Type B pancreatic cell (in vitro differentiated cells): ENCODE measurements around the gene ANKRD13D. TPM values are rescaled to one million over a fixed set of nuclear protein-coding genes. Genes with fewer than 3 reads are reported as not detected.

Experiments
- DNase-seq: peaks from one replicate; pipeline ENCODE4 v3.0.0; 2021; ENCODE audit warnings: mixed read lengths; ENCODE audit not compliant: unreplicated experiment; ENCODE audit errors: extremely low spot score
- H3K27ac Mint-ChIP-seq: 2 replicates; pipeline ENCODE4 v1.8.0; 2021; ENCODE audit warnings: mild to moderate bottlenecking, mixed read lengths
- H3K27me3 Mint-ChIP-seq: 2 replicates; pipeline ENCODE4 v1.8.0; 2021; ENCODE audit warnings: mixed read lengths
- H3K36me3 Mint-ChIP-seq: 2 replicates; pipeline ENCODE4 v1.8.0; 2021; ENCODE audit warnings: mixed read lengths
- H3K4me1 Mint-ChIP-seq: one replicate; pipeline ENCODE4 v1.8.0; 2021; ENCODE audit warnings: mixed read lengths; ENCODE audit not compliant: unreplicated experiment
- H3K4me3 Mint-ChIP-seq: 2 replicates; pipeline ENCODE4 v1.8.0; 2021; ENCODE audit warnings: mild to moderate bottlenecking, mixed read lengths
- H3K9me3 Mint-ChIP-seq: 2 replicates; pipeline ENCODE4 v1.8.0; 2021; ENCODE audit warnings: mixed read lengths
- CTCF ChIP-seq: fragments of 200-600 bp; sonication (generic); conservative IDR thresholded peaks from 2 replicates; pipeline ENCODE4 v1.5.0; 2021; ENCODE audit warnings: antibody characterized with exemption, mild to moderate bottlenecking
- total RNA-seq: library from RNA; stranded (reverse); gene quantifications from 2 replicates; pipeline ENCODE4 v1.2.1, GENCODE V29; 2021; ENCODE audit warnings: low replicate concordance

ANKRD13D gene
- total RNA-seq, 1 donor from 2014 or later: 70.5 TPM

GRCh38 chr11:67266449-67267187, 22.5 kb upstream of the ANKRD13D start, which contains the start of gene GRK2:
TSS of gene GRK2 (plus strand) at chr11:67266473. CDS start at chr11:67266700, 227 bp downstream.
- Mint-ChIP-seq H3K4me3 (peak within 1 kb of the TSS; percentile 93), H3K9me3 (no peaks in the 10 kb centered on the region), H3K27me3 (no peaks in the 10 kb centered on the region), H3K27ac (peak within 1 kb of the TSS; percentile 90), H3K36me3 (no peaks in the 10 kb centered on the region), H3K4me1 (peaks cover 42% of the 10 kb centered on the region)
- TF ChIP-seq CTCF: no peak
- DNase-seq: no peak

GRCh38 chr11:67267188-67268080, 21.7 kb upstream of the ANKRD13D start:
- peaks cover 36% of the 10 kb centered on the region for H3K4me1 Mint-ChIP-seq
- H3K27ac Mint-ChIP-seq: peak overlapping the region; percentile 90
- no peaks in the 10 kb centered on the region for H3K36me3 Mint-ChIP-seq
- TF ChIP-seq CTCF: no peak
- no peaks in the 10 kb centered on the region for H3K27me3 Mint-ChIP-seq
- H3K9me3 Mint-ChIP-seq: no peaks in the 10 kb centered on the region
- H3K4me3 Mint-ChIP-seq: peak overlapping the region; percentile 93
- no peak for DNase-seq

- peaks cover 28% of the 10 kb centered on the region for H3K4me1 Mint-ChIP-seq
- H3K9me3 Mint-ChIP-seq: no peaks in the 10 kb centered on the region
- TF ChIP-seq CTCF: no peak
- H3K27ac Mint-ChIP-seq: peak overlapping the region; percentile 63
- no peaks in the 10 kb centered on the region for H3K27me3 Mint-ChIP-seq
- H3K4me3 Mint-ChIP-seq: peak overlapping the region; percentile 93
- no peak for DNase-seq
- no peaks in the 10 kb centered on the region for H3K36me3 Mint-ChIP-seq
Observed at GRCh38 chr11:67268081-67268961, 20.8 kb upstream of the ANKRD13D start.

GRCh38 chr11:67268962-67269268, 20.2 kb upstream of the ANKRD13D start:
- no peaks in the 10 kb centered on the region for H3K27me3 Mint-ChIP-seq
- no peak for TF ChIP-seq CTCF
- no peak overlapping the region for H3K27ac Mint-ChIP-seq
- H3K36me3 Mint-ChIP-seq: no peaks in the 10 kb centered on the region
- H3K4me1 Mint-ChIP-seq: peaks cover 28% of the 10 kb centered on the region
- H3K9me3 Mint-ChIP-seq: no peaks in the 10 kb centered on the region
- DNase-seq: no peak
- peak overlapping the region; percentile 70 for H3K4me3 Mint-ChIP-seq

GRCh38 chr11:67269401-67270255, 19.5 kb upstream of the ANKRD13D start:
- H3K27ac Mint-ChIP-seq: peak overlapping the region; percentile 73
- no peaks in the 10 kb centered on the region for H3K27me3 Mint-ChIP-seq
- H3K4me1 Mint-ChIP-seq: peaks cover 28% of the 10 kb centered on the region
- TF ChIP-seq CTCF: no peak
- H3K9me3 Mint-ChIP-seq: no peaks in the 10 kb centered on the region
- H3K36me3 Mint-ChIP-seq: no peaks in the 10 kb centered on the region
- no peak for DNase-seq
- H3K4me3 Mint-ChIP-seq: peak overlapping the region; percentile 83
